ENCODE measurements around the gene SNRNP70.
"Not testable (repeated sequence)": the region's sequence is repeated elsewhere in the genome, so short reads cannot be mapped to it uniquely, and the experiment has no call there.

The SNRNP70 gene

GRCh38 chr19:49064768-49065611 is 20.3 kb upstream of the SNRNP70 start, which contains the start of gene NTF4:
TSS of gene NTF4 (minus strand) at chr19:49064818. CDS start at chr19:49061997, 2,821 bp downstream.
- in situ Hi-C loops (cut with HindIII; ENCODE audit: low sequenced_read_pairs), result no loop called here

GRCh38 chr19:49065905-49066512 is 19.2 kb upstream of the SNRNP70 start:
- in situ Hi-C loops (cut with HindIII; ENCODE audit: low sequenced_read_pairs), result no loop called here

GRCh38 chr19:49067554-49067953 is 17.7 kb upstream of the SNRNP70 start:
- in situ Hi-C loops (cut with HindIII; ENCODE audit: low sequenced_read_pairs), result no loop called here

GRCh38 chr19:49069026-49069425 is 16.2 kb upstream of the SNRNP70 start:
- in situ Hi-C loops (cut with HindIII; ENCODE audit: low sequenced_read_pairs), result no loop called here

GRCh38 chr19:49070416-49070815 is 14.8 kb upstream of the SNRNP70 start:
- in situ Hi-C loops (cut with HindIII; ENCODE audit: low sequenced_read_pairs), result no loop called here

- in situ Hi-C loops (cut with HindIII; ENCODE audit: low sequenced_read_pairs), result no loop called here
These were observed 13.2 kb upstream of the SNRNP70 start for GRCh38 chr19:49071860-49072547.

- in situ Hi-C loops (cut with HindIII; ENCODE audit: low sequenced_read_pairs), result no loop called here
These were observed 11.5 kb upstream of the SNRNP70 start for GRCh38 chr19:49073514-49074378.

- in situ Hi-C loops (cut with HindIII; ENCODE audit: low sequenced_read_pairs), result not testable (repeated sequence)
These were observed 10.4 kb upstream of the SNRNP70 start for GRCh38 chr19:49074869-49075268.

GRCh38 chr19:49080392-49080791 is 4.9 kb upstream of the SNRNP70 start:
- in situ Hi-C loops (cut with HindIII; ENCODE audit: low sequenced_read_pairs), result no loop called here

- in situ Hi-C loops (cut with HindIII; ENCODE audit: low sequenced_read_pairs), result no loop called here
These were observed 4.0 kb upstream of the SNRNP70 start for GRCh38 chr19:49081273-49081672.

- in situ Hi-C loops (cut with HindIII; ENCODE audit: low sequenced_read_pairs), result no loop called here
These were observed 838 bp upstream of the SNRNP70 start for GRCh38 chr19:49084206-49085019.

- in situ Hi-C loops (cut with HindIII; ENCODE audit: low sequenced_read_pairs), result no loop called here
These were observed 599 bp downstream of the SNRNP70 start for GRCh38 chr19:49085868-49086232.

- in situ Hi-C loops (cut with HindIII; ENCODE audit: low sequenced_read_pairs), result no loop called here
These were observed 1.0 kb downstream of the SNRNP70 start for GRCh38 chr19:49086296-49086695.

- in situ Hi-C loops (cut with HindIII; ENCODE audit: low sequenced_read_pairs), result no loop called here
These were observed 6.3 kb downstream of the SNRNP70 start for GRCh38 chr19:49091391-49092038.

- in situ Hi-C loops (cut with HindIII; ENCODE audit: low sequenced_read_pairs), result no loop called here
These were observed 7.4 kb downstream of the SNRNP70 start for GRCh38 chr19:49092686-49093085.

- in situ Hi-C loops (cut with HindIII; ENCODE audit: low sequenced_read_pairs), result no loop called here
These were observed 9.5 kb downstream of the SNRNP70 start for GRCh38 chr19:49094505-49095482.

- in situ Hi-C loops (cut with HindIII; ENCODE audit: low sequenced_read_pairs), result no loop called here
These were observed 12.4 kb downstream of the SNRNP70 start for GRCh38 chr19:49097453-49098288.

Data from DLD1 (cell line).